Natural killer cell (primary cell): Measurements from ENCODE around the gene GRM8. TPM values are rescaled to one million over a fixed set of nuclear protein-coding genes. Genes with fewer than 3 reads are reported as not detected.

Source experiments
- ATAC-seq, 3 donors: fragments of 150-1000 bp in 2 of 3; fragments of 200-7000 bp in 1 of 3; cut with Tn5 transposase; 1 replicate in 1 of 3; 2 replicates in 2 of 3; pipeline ENCODE4 v1.10.0; 2021; ENCODE audit warnings: mild to moderate bottlenecking in 2 of 3, moderate library complexity in 2 of 3
- DNase-seq, 2 donors: peaks; one replicate each; pipeline versions ENCODE4 v3.0.0 to v3.0.0-alpha.2; 2013 to 2021; ENCODE audit warnings: mixed read lengths in 1 of 2
- H3K27ac ChIP-seq: one replicate; pipeline ENCODE4 v1.5.1; 2013; ENCODE audit warnings: mild to moderate bottlenecking, low read length
- H3K27me3 ChIP-seq: one replicate; pipeline ENCODE4 v1.6.1; 2013; ENCODE audit warnings: low read length; ENCODE audit not compliant: control insufficient read depth, insufficient read depth
- H3K36me3 ChIP-seq: one replicate; pipeline ENCODE4 v1.6.1; 2013; ENCODE audit warnings: low read length; ENCODE audit not compliant: control insufficient read depth, insufficient read depth
- H3K4me1 ChIP-seq: one replicate; pipeline ENCODE4 v1.6.1; 2013; ENCODE audit warnings: low read length; ENCODE audit not compliant: control insufficient read depth, insufficient read depth
- H3K4me3 ChIP-seq: one replicate; pipeline ENCODE4 v1.5.1; 2013; ENCODE audit warnings: low read length
- H3K9me3 ChIP-seq: one replicate; pipeline ENCODE4 v1.6.1; 2013; ENCODE audit warnings: low read length; ENCODE audit not compliant: control insufficient read depth, insufficient read depth
- H3K27ac Mint-ChIP-seq, 2 donors: one replicate each; pipeline ENCODE4 v1.8.0; 2022; ENCODE audit warnings: mild to moderate bottlenecking in 2 of 2, mixed read lengths in 2 of 2, moderate library complexity in 1 of 2
- H3K27me3 Mint-ChIP-seq, 2 donors: one replicate each; pipeline ENCODE4 v1.8.0; 2022; ENCODE audit warnings: low read depth in 2 of 2, mixed read lengths in 2 of 2
- H3K36me3 Mint-ChIP-seq: one replicate; pipeline ENCODE4 v1.8.0; 2022; ENCODE audit warnings: mixed read lengths
- H3K4me1 Mint-ChIP-seq, 2 donors: one replicate each; pipeline ENCODE4 v1.8.0; 2022; ENCODE audit warnings: mixed read lengths in 2 of 2
- H3K4me3 Mint-ChIP-seq: one replicate; pipeline ENCODE4 v1.8.0; 2022; ENCODE audit warnings: mild to moderate bottlenecking, moderate library complexity, mixed read lengths
- H3K9me3 Mint-ChIP-seq, 2 donors: one replicate each; pipeline ENCODE4 v1.8.0; 2022; ENCODE audit warnings: mixed read lengths in 2 of 2
- CTCF ChIP-seq: fragments of 200-600 bp; IDR thresholded peaks from one replicate; pipeline ENCODE4 v1.8.0; 2022; ENCODE audit warnings: antibody characterized with exemption
- WGBS: methylation state at CpG from one replicate; pipeline ENCODE4 v1.1.7; 2013; ENCODE audit warnings: missing lambda C conversion rate; ENCODE audit not compliant: insufficient coverage; 5-methylcytosine and 5-hydroxymethylcytosine counted together
- intact Hi-C: fragments of 100-400 bp; cut with micrococcal nuclease; formaldehyde crosslinking; loops from one replicate; pipeline ENCODE4 v1.14.2; 2022
- total RNA-seq, 4 donors: library from RNA; stranded (reverse); fragments of 120-200 nt in 1 of 4; gene quantifications; one replicate each; pipeline versions ENCODE4 v1.2.3 to v1.2.4, GENCODE V29; 2013 to 2022

Gene GRM8
- total RNA-seq, 3 donors from 2014 or later (not counting 1 experiment from before 2014, with no cell fraction given) = not detected

GRCh38 chr7:126608339-126608776 is 644.4 kb downstream of the GRM8 start:
- TF ChIP-seq CTCF = no peak
- Mint-ChIP-seq H3K4me1 (no peaks in the 10 kb centered on the region), H3K27ac (no peak overlapping the region), H3K4me3 (no peak overlapping the region), H3K9me3 (peaks cover 5 to 8% of the 10 kb centered on the region in 2 donors), H3K27me3 (no peaks in the 10 kb centered on the region), H3K36me3 (no peaks in the 10 kb centered on the region)
- no peak for DNase-seq
- intact Hi-C loops = no loop called here
- no peak overlapping the region for H3K27ac ChIP-seq
- H3K27me3 ChIP-seq = no peaks in the 10 kb centered on the region
- no peaks in the 10 kb centered on the region for H3K4me1 ChIP-seq
- no peak overlapping the region for H3K4me3 ChIP-seq
- ATAC-seq = no peak
- WGBS = 56% methylated on average over 7 of the region's 7 CpGs
- H3K9me3 ChIP-seq = no peaks in the 10 kb centered on the region
- H3K36me3 ChIP-seq = no peaks in the 10 kb centered on the region

- no peak for ATAC-seq
- Mint-ChIP-seq H3K36me3 (no peaks in the 10 kb centered on the region), H3K4me3 (no peak overlapping the region), H3K4me1 (no peaks in the 10 kb centered on the region), H3K27ac (no peak overlapping the region), H3K9me3 (peaks cover 2 to 3% of the 10 kb centered on the region in 2 donors), H3K27me3 (no peaks in the 10 kb centered on the region)
- Histone ChIP-seq H3K27ac (no peak overlapping the region), H3K36me3 (no peaks in the 10 kb centered on the region), H3K27me3 (no peaks in the 10 kb centered on the region), H3K4me3 (no peak overlapping the region), H3K4me1 (no peaks in the 10 kb centered on the region), H3K9me3 (no peaks in the 10 kb centered on the region)
- intact Hi-C loops = no loop called here
- DNase-seq = no peak
- TF ChIP-seq CTCF = no peak
- WGBS = 100% methylated on average over 2 of the region's 3 CpGs
Measured at GRCh38 chr7:126606331-126606730, 646.4 kb downstream of the GRM8 start.

GRCh38 chr7:126605553-126605952 is 647.2 kb downstream of the GRM8 start:
- Histone ChIP-seq H3K4me3 (no peak overlapping the region), H3K9me3 (no peaks in the 10 kb centered on the region), H3K27ac (no peak overlapping the region), H3K4me1 (no peaks in the 10 kb centered on the region), H3K36me3 (no peaks in the 10 kb centered on the region), H3K27me3 (no peaks in the 10 kb centered on the region)
- 91% methylated on average over 2 of the region's 2 CpGs for WGBS
- no peaks in the 10 kb centered on the region for H3K36me3 Mint-ChIP-seq
- no peak for TF ChIP-seq CTCF
- H3K4me1 Mint-ChIP-seq = no peaks in the 10 kb centered on the region
- no peak overlapping the region for H3K4me3 Mint-ChIP-seq
- no peak overlapping the region for H3K27ac Mint-ChIP-seq
- ATAC-seq (no peak), DNase-seq (no peak)
- intact Hi-C loops = no loop called here
- peaks cover 2 to 3% of the 10 kb centered on the region in 2 donors for H3K9me3 Mint-ChIP-seq
- no peaks in the 10 kb centered on the region for H3K27me3 Mint-ChIP-seq

- no peaks in the 10 kb centered on the region for H3K36me3 ChIP-seq
- intact Hi-C loops = no loop called here
- no peaks in the 10 kb centered on the region for H3K27me3 ChIP-seq
- no peak overlapping the region for H3K27ac Mint-ChIP-seq
- WGBS = 76% methylated on average over 2 of the region's 3 CpGs
- no peaks in the 10 kb centered on the region for H3K27me3 Mint-ChIP-seq
- H3K27ac ChIP-seq = no peak overlapping the region
- no peak for ATAC-seq
- peaks cover 0 to 2% of the 10 kb centered on the region in 2 donors for H3K9me3 Mint-ChIP-seq
- TF ChIP-seq CTCF = no peak
- H3K4me1 Mint-ChIP-seq = no peaks in the 10 kb centered on the region
- no peaks in the 10 kb centered on the region for H3K36me3 Mint-ChIP-seq
- H3K4me3 ChIP-seq = no peak overlapping the region
- no peaks in the 10 kb centered on the region for H3K4me1 ChIP-seq
- no peak for DNase-seq
- H3K9me3 ChIP-seq = no peaks in the 10 kb centered on the region
- no peak overlapping the region for H3K4me3 Mint-ChIP-seq
Measured at GRCh38 chr7:126605056-126605455, 647.7 kb downstream of the GRM8 start.
